Endothelial cell of umbilical vein (primary cell): ENCODE data around the gene OCLN. TPM values are rescaled to one million over a fixed set of nuclear protein-coding genes. Genes with fewer than 3 reads are reported as not detected.

Experiments used
- BruUV-seq: library from RNA; stranded (reverse); fragments of 400-500 nt; replicated peaks from 2 replicates; lab custom pipeline; 2021; lab: Mats Ljungman, UMichigan
- CTCF ChIA-PET: fragments of 300-600, 350-600 bp; sonication (Branson Sonifier 250); formaldehyde crosslinking; loops from one replicate; lab custom pipeline; 2021; ENCODE audit warnings: antibody characterized with exemption, inconsistent platforms; lab: Charles Lee
- POLR2A ChIA-PET: fragments of 300-600, 350-600 bp; sonication (Branson Sonifier 250); formaldehyde crosslinking; loops from one replicate; lab custom pipeline; 2021; ENCODE audit warnings: antibody characterized with exemption, inconsistent platforms; lab: Charles Lee
- DNase-seq: peaks from one replicate; pipeline ENCODE4 v3.0.0-alpha.2; 2011; ENCODE audit warnings: low read depth, low spot score
- FAIRE-seq: peaks from 2 replicates; lab custom pipeline; 2011; peaks lifted over from hg19 to GRCh38; lab: Jason Lieb, UNC
- H2AFZ ChIP-seq: 2 replicates; pipeline ENCODE4 v1.6.0; 2012; ENCODE audit warnings: low read depth, low read length, control low read depth, inconsistent platforms
- H3K27ac ChIP-seq: 2 replicates; pipeline ENCODE4 v1.5.1; 2011; ENCODE audit warnings: low read depth, mild to moderate bottlenecking, control low read depth, low read length, moderate library complexity; ENCODE audit not compliant: insufficient read depth
- H3K27me3 ChIP-seq, 2 experiments: 2 replicates each; pipeline versions ENCODE4 v1.6.0 to v1.6.1; 2011; ENCODE audit warnings: low read length in 2 of 2, mixed read lengths in 1 of 2; ENCODE audit not compliant: control insufficient read depth in 2 of 2, insufficient read depth in 2 of 2
- H3K36me3 ChIP-seq, 2 experiments: 2 replicates in 1 of 2; 3 replicates in 1 of 2; pipeline ENCODE4 v1.5.1; 2011; ENCODE audit warnings: low read length in 2 of 2, mild to moderate bottlenecking in 1 of 2, moderate library complexity in 1 of 2; ENCODE audit not compliant: control insufficient read depth in 2 of 2, insufficient read depth in 2 of 2; ENCODE audit errors: extremely low read depth in 1 of 2
- H3K4me1 ChIP-seq: 3 replicates; pipeline ENCODE4 v1.5.1; 2011; ENCODE audit warnings: mild to moderate bottlenecking, low read length; ENCODE audit not compliant: control insufficient read depth, insufficient read depth; ENCODE audit errors: extremely low read depth
- H3K4me2 ChIP-seq: 2 replicates; pipeline ENCODE4 v1.6.1; 2011; ENCODE audit warnings: low read length, control low read depth, mixed read lengths; ENCODE audit not compliant: insufficient read depth
- H3K4me3 ChIP-seq, 3 experiments: fragments of 200-600 bp in 1 of 3; sonication (generic), shearing (Covaris generic) in 1 of 3; replicated peaks in 1 of 3; 2 replicates each; pipeline ENCODE4 v1.5.1; 2011 to 2016; ENCODE audit warnings: control low read depth in 3 of 3, low read length in 3 of 3, mild to moderate bottlenecking in 2 of 3, inconsistent platforms in 1 of 3, low read depth in 1 of 3, moderate library complexity in 1 of 3; ENCODE audit not compliant: insufficient read depth in 1 of 3
- H3K79me2 ChIP-seq: 2 replicates; pipeline ENCODE4 v1.6.0; 2012; ENCODE audit warnings: low read length, inconsistent platforms; ENCODE audit not compliant: control insufficient read depth, insufficient read depth
- H3K9ac ChIP-seq: replicated peaks from 2 replicates; pipeline ENCODE3; 2011; ENCODE audit warnings: low read length, control low read depth; ENCODE audit not compliant: insufficient read depth; ENCODE audit errors: extremely low read depth
- H3K9me1 ChIP-seq: replicated peaks from 3 replicates; pipeline ENCODE4 v1.6.0; 2011; ENCODE audit warnings: mild to moderate bottlenecking, low read length; ENCODE audit not compliant: control insufficient read depth, insufficient read depth; ENCODE audit errors: extremely low read depth
- H3K9me3 ChIP-seq: replicated peaks from 2 replicates; pipeline ENCODE4 v1.5.1; 2012; ENCODE audit warnings: low read length, inconsistent platforms; ENCODE audit not compliant: control insufficient read depth, insufficient read depth
- H4K20me1 ChIP-seq: replicated peaks from 2 replicates; pipeline ENCODE3; 2011; ENCODE audit warnings: mild to moderate bottlenecking, low read length; ENCODE audit not compliant: control insufficient read depth, insufficient read depth; ENCODE audit errors: extremely low read depth
- EZH2 ChIP-seq: IDR thresholded peaks from 2 replicates; pipeline ENCODE4 v1.6.1; 2012; ENCODE audit warnings: borderline replicate concordance, low read depth, mild to moderate bottlenecking, moderate library complexity, low read length, inconsistent platforms; ENCODE audit not compliant: severe bottlenecking
- FOS ChIP-seq: IDR thresholded peaks from 2 replicates; pipeline ENCODE4 v1.6.1; 2011; ENCODE audit warnings: mild to moderate bottlenecking, low read length, moderate library complexity, borderline replicate concordance; ENCODE audit not compliant: insufficient read depth
- GATA2 ChIP-seq: IDR thresholded peaks from 2 replicates; pipeline ENCODE4 v1.7.0; 2011; ENCODE audit warnings: low read depth, mild to moderate bottlenecking, moderate library complexity, mixed read lengths, low read length; ENCODE audit not compliant: insufficient read length, insufficient read depth
- JUN ChIP-seq: IDR thresholded peaks from 2 replicates; pipeline ENCODE4 v1.6.1; 2011; ENCODE audit warnings: borderline replicate concordance, low read depth; ENCODE audit not compliant: insufficient read length, insufficient read depth
- MYC ChIP-seq: IDR thresholded peaks from one replicate; pipeline ENCODE4 v1.6.1; 2011; ENCODE audit warnings: mild to moderate bottlenecking, low read depth, low read length
- POLR2A ChIP-seq: IDR thresholded peaks from 2 replicates; pipeline ENCODE4 v1.6.1; 2012; ENCODE audit warnings: low read depth, mild to moderate bottlenecking, control low read depth, low read length
- POLR2AphosphoS5 ChIP-seq: IDR thresholded peaks from 2 replicates; pipeline ENCODE4 v1.6.1; 2012; ENCODE audit warnings: low read depth, mild to moderate bottlenecking, control low read depth, low read length, moderate library complexity; ENCODE audit not compliant: insufficient read depth
- dilution Hi-C: fragments of 300-500 bp; cut with MboI; formaldehyde crosslinking; loops from one replicate; pipeline ENCODE4 v1.15.0; 2019; ENCODE audit warnings: low sequenced_read_pairs; ENCODE audit not compliant: extremely low pct_ligation_motif_present
- intact Hi-C: fragments of 100-400 bp; cut with micrococcal nuclease; formaldehyde crosslinking; loops from one replicate; pipeline ENCODE4 v1.10.0; 2022
- polyA plus RNA-seq, 4 experiments: library from polyadenylated mRNA; depleted of rRNA in 3 of 4; stranded (reverse) in 3 of 4; unstranded in 1 of 4; fragments of >200 nt; gene quantifications; 2 replicates each; pipeline versions ENCODE4 v1.2.1 to v1.2.3, GENCODE V29; 2011 to 2012; ENCODE audit warnings: missing spikeins in 1 of 4
- total RNA-seq: library from RNA; stranded (reverse); gene quantifications from 2 replicates; pipeline ENCODE4 v1.2.3, GENCODE V29; 2021
- TF ChIP-seq, protein P1 (sequence below), 2 donors: IDR thresholded peaks; 1 replicate in 1 of 2; 2 replicates in 1 of 2; pipeline ENCODE4 v1.5.1; 2011; ENCODE audit warnings: low read length in 2 of 2, mild to moderate bottlenecking in 2 of 2, moderate library complexity in 2 of 2, control low read depth in 1 of 2, inconsistent platforms in 1 of 2, low read depth in 1 of 2; ENCODE audit not compliant: insufficient read depth in 1 of 2; ENCODE audit errors: extremely low read depth in 1 of 2
- TF ChIP-seq, protein P2 (sequence below): IDR thresholded peaks from 2 replicates; pipeline ENCODE4 v1.6.1; 2011; ENCODE audit not compliant: insufficient read depth, insufficient read length

OCLN gene
- total and polyA plus RNA-seq, 2 donors (not counting 3 experiments of a cell fraction or from before 2014, with no cell fraction given), result 11.2 to 22.3 TPM

DNA sequence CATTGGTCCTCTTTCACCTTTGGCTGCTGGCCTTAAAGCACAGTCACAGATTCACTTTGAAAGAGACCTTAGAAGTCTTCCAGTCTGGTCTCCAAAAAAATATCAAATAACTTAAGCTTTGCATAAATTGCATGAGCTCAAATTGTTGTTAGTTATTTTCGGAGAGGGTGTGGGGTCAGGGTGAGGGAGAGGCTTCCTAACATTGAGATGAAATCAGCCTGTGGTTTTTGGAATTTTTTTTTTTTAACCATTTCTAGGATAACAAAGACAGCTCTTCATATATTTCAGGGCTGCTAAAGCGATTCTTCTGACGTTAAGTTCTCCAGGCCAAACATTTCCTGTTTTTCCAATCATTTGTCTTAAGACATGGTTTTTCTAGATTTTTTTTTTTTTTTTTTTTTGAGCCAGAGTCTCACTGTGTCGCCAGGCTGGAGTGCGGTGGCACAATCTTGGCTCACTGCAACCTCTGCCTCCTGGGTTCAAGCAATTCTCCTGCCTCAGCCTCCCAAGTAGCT lies 4.5 kb downstream of the OCLN start:
- FAIRE-seq (no peak), DNase-seq (peak; percentile 50)
- intact Hi-C loops, result no loop called here
- BruUV-seq, result no TSS peak
- no peaks in the 10 kb centered on the region for H3K9me3 ChIP-seq
- H3K4me2 ChIP-seq, result no peak overlapping the region
- POLR2A ChIA-PET, result no interaction called here
- H3K9ac ChIP-seq, result no peak overlapping the region
- dilution Hi-C loops, result no loop called here
- H3K79me2 ChIP-seq, result no peaks in the 10 kb centered on the region
- CTCF ChIA-PET, result interaction anchor here (1.2 kb wide), 1 partner anchor 14 kb away, joined by 4 read pairs; no protein-coding TSS in a partner anchor
- H2AFZ ChIP-seq, result no peak overlapping the region
- peaks cover 10% of the 10 kb centered on the region for H3K4me1 ChIP-seq
- H3K9me1 ChIP-seq, result no peaks in the 10 kb centered on the region
- no peaks in the 10 kb centered on the region for H4K20me1 ChIP-seq
- H3K36me3 ChIP-seq, result no peaks in the 10 kb centered on the region
- H3K4me3 ChIP-seq, result no peak overlapping the region
- H3K27me3 ChIP-seq, result peaks cover 1 to 4% of the 10 kb centered on the region in 2 experiments
- H3K27ac ChIP-seq, result no peak overlapping the region
- TF ChIP-seq FOS, result no peak
- no peak for TF ChIP-seq GATA2
- TF ChIP-seq EZH2, result no peak
- TF ChIP-seq, protein P1, sequence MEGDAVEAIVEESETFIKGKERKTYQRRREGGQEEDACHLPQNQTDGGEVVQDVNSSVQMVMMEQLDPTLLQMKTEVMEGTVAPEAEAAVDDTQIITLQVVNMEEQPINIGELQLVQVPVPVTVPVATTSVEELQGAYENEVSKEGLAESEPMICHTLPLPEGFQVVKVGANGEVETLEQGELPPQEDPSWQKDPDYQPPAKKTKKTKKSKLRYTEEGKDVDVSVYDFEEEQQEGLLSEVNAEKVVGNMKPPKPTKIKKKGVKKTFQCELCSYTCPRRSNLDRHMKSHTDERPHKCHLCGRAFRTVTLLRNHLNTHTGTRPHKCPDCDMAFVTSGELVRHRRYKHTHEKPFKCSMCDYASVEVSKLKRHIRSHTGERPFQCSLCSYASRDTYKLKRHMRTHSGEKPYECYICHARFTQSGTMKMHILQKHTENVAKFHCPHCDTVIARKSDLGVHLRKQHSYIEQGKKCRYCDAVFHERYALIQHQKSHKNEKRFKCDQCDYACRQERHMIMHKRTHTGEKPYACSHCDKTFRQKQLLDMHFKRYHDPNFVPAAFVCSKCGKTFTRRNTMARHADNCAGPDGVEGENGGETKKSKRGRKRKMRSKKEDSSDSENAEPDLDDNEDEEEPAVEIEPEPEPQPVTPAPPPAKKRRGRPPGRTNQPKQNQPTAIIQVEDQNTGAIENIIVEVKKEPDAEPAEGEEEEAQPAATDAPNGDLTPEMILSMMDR (IDR thresholded peaks at IDR 0.05; ENCODE audit: extremely low read depth in 1 of 2, insufficient read depth in 1 of 2, low read depth in 1 of 2, low read length in 2 of 2), result no peak
- no peak for TF ChIP-seq POLR2AphosphoS5
- TF ChIP-seq POLR2A, result no peak
- TF ChIP-seq MYC, result no peak
- TF ChIP-seq, protein P2, sequence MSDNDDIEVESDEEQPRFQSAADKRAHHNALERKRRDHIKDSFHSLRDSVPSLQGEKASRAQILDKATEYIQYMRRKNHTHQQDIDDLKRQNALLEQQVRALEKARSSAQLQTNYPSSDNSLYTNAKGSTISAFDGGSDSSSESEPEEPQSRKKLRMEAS, result no peak
- TF ChIP-seq JUN, result no peak
